UCSD-AML1 (cell line): ENCODE measurements around the gene STK16.

Experiments used
- DNase-seq: peaks from one replicate; lab custom pipeline; 2025; ENCODE audit not compliant: unreplicated experiment; lab: John Stamatoyannopoulos, UW

STK16 gene

DNA sequence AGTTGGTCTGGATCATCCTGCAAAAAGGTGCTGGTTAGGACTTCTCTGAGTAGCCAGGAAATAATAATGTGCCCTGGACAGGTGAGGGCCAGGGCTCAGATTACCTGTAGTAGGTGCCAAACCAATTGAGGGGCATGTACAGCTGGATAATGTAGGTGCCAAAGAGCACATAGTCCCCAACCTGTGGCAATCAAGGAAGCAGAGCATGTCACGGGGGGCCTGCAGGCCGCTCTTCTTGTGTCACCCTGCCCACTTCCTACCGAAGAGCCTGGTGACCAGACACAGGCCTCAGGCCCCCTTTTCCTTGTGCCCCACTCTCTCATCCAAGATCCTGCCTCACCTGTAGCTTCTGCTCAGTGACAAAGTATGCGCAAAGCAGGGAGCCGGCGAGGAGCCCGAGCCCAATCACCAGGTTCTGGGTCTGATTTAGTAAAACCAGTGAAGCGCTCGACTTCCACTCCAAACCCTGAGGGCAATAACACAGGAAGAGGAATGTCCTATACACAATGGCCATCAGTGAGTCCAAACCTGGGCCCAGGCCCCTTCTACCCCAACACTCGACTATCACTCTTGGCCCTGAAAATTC is 31.7 kb upstream of the STK16 start:
- DNase-seq, result no peak

- DNase-seq, result no peak
These were observed 31.1 kb upstream of the STK16 start for GRCh38 chr2:219214141-219214540.

DNA sequence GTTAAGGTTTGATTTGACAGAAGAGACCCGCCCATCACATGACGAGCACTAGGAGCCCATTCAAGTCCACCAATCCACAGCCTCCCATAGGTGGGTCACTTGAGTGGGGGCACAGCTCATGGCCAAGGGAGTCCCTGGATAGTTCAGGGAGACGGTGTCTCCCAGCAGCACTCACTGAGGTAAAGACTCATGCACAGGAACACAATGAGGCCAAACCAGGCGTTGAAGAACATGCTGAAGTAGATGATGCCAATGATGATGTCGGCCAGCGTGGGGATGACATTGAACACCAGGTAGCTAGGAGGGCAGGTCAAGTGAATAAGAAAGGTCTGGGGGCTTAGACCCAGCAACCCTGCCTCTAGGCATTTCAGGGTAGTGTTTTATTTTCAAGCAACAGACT is 30.5 kb upstream of the STK16 start:
- no peak for DNase-seq

GRCh38 chr2:219215871-219216534 is 29.3 kb upstream of the STK16 start:
- DNase-seq, result no peak

DNA sequence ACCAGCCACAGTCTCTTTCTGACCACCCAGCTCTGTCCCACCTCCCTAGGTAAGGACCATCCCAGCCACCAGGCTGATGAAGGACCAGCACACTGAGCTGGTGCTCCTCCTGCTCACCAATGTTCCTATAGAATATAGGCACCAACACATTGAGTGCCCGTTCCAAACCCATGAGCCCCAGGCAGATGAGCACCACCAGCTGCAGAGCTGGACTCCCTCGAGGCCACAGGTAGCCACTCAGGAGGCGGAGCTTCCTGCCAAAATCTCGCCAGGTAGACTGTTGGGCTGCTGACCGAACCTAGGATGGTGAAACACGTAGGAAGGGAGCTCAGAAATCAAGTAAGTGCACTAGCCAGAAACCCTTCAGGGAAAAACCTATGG is 28.8 kb upstream of the STK16 start:
- no peak for DNase-seq

GRCh38 chr2:219218217-219218731 is 27.0 kb upstream of the STK16 start:
- DNase-seq, result no peak

DNA sequence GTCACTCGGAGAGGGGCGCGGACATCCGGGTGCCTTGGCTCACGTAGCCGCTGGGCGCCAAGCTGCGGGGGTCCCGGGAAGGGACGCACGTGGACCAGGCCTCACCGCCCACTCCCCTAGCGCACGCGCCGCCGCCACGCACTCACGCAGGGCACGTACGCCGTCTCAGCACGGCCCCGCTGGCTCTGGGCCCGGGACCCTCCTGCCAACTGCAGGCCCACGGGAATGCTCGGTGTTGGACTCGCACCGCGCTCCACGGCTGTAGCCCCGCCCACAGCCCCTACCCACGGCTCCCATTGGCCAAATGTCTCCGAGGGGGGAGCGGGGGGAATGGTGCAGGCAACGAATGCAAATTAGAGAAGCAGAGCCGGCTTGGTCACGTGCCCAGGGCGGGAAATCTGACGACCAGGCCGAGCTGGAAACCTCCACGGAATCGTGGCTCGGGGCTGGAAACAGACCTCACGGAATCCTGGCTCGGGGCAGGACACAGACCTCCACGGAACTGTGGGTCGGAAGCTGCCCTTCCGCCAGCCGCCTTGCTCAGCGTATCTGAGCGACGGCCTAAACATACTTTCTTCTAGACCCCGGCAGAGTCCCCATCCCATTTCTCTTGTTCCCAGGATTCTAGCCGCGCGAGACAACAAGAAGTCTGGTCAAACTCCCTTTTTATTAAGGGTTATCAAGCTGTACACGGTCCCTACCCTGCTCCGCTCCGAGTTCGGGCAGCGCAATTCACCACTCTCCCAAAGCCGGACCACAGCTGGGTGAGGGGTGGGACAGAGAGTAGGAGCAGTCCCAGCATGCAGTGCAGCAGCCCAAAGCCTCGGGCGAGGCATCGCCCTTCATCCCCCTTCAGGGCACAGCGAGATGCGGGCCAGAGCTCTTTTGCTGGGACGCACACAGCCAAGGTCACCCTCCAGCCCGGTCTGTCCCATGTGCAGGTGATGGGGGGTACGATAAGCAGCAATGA is 26.3 kb upstream of the STK16 start, which contains the start of gene ABCB6:
TSS of gene ABCB6 (minus strand) at position 227 of the 970 bp plus-strand sequence. CDS start 285 bp downstream, outside the sequence.
- DNase-seq, result no peak

- DNase-seq, result no peak
These were observed 25.3 kb upstream of the STK16 start for GRCh38 chr2:219219784-219220532.

GRCh38 chr2:219220652-219221402 is 24.5 kb upstream of the STK16 start:
- no peak for DNase-seq

DNA sequence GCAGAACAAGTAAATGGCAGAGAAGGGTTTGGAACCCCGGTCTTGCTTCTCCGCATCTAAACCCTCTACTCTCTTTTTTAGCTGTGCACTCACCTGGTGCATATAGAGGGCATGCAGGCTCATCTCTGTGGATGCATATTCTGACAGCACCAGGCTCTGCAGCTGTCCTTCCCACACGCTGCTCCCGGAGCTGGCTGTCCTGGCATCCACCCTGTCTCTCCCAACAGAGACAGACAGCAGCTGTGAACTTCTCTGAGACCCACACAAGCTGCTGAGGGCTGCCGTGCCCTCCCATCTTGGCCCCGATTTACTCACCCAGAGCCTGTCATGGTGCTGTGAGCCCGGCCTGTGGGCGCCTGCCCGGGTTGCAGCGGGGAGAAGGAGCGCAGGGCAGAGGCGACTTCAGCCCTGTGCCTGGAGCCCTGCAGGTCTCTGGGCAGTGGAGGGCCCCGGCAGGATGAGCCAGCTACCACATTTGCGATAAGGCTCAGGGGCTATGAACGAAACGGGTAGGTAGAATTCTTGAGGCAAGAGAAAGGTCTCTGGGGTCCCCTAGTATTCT is 23.2 kb upstream of the STK16 start:
- DNase-seq, result no peak

GRCh38 chr2:219223831-219224610 is 21.3 kb upstream of the STK16 start:
- no peak for DNase-seq

DNA sequence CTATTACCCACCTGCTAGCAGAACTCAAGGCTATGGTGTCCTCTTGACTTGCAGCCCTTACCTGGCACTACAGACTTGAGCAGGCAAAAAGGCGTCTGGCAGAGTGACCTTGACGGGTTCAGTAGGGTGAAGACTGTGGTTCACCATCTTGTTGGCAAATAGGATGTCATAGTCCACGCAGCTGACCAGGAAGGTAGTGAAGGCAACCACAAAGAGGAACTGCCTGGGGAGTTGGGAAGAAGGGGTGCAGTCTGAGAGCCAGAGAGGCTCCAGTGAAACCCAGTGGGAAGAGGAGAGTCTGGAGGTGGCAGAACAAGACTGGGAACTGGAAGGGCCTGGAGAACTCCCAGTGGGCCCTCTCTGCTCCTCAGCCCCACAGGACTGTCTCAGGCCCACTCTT is 19.9 kb upstream of the STK16 start:
- DNase-seq, result peak; percentile 51

DNA sequence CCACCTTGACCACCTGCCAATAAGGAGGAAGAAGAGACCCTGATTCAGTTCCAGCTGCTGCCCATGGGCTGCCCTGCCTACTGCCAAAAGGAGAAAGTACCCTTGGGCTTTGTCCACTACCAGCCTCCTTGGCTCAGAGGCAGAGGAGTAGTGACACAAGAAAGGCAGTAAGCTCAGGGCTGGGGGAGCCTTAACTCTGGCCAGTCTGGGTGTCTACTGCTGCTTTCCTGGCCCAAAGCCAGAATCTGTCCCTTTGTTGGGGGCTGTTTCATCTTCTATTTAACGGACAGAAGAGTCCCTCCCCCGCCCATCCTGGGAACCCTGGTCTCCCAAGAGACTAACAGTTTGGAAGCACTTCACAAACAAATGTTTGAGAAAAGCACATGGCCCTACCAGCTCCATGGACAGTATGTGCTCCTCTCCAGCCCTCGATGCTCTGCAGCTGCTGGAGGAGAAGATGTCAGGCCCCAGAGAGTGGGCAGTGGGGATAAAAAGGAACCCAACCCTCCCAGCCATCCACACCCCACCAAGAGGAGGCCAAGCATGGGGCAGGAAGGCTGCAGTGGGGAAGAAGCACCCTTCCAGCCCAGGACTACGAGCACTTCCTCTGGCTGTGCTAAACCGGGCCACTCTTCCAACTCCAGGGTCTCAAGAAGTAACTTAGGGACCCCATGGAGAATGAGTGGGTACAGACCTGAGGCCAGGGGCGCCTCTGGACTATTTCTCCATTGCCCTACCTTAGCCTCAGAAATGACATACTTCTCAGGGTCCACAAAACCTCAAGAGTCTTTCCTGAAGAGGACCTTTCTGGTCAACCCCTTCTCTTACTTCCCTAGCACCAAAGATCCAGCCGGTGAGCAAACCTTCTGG is 17.0 kb upstream of the STK16 start:
- peak; percentile 28 for DNase-seq

DNA sequence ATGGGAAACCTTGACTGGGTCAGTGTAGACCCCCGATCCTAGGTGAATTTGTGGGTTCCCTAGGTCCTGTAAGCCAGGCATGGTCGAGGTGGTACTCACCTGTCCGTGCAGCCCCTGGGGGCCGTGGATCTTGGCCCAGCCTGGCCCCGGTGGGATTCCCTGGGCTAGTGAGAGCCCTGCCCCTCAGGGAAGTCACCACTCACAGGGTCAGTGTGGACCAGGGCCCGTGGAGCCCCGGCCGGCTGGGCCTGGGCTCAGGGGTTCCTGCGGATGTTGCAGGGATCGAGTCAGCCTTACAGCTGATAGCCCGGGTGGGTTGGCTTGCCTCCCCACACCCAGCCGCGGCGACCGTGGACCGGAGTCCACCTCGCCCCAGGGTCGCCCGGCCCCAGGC is 16.4 kb upstream of the STK16 start:
- no peak for DNase-seq

DNA sequence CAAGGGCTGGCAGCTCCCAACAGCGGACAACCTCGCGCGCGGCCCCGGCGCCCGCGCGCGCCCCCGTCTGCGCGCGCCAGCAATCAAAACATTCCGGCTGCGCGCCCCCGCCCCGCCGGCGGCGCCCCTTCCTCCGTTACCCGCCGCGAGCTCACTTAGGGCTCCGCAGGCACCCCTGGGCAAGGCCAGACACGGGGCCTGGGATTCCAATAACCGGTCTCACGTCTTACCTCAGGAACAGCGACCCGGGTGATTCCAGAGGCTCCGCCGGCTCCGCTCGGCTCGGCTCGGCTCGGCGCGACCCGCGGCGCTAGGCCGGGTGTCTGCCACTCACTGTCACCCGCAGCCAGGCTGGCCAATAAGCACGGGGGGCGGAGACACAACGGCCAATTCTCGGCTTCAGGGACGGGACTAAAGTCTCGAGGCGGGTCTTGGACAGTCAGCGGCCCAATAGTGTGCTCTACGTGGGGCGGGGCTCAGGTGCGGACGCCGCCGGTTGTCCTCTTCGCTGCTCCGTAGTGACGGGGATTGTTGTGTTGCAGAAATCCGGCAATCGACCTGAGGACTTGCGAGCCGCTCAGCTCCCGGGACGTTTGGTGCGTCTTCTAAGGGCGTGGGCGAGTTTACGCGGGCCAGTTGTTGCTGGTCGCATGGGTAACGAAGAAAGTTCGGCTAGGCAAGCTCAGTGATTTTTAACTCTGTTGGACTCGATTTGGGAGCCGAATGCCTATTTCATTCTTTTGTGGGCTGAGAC is 15.8 kb upstream of the STK16 start, which contains the start of the genes ANKZF1 and ATG9A:
TSS of gene ANKZF1 (plus strand) at position 502 of the 754 bp plus-strand sequence. CDS start 452 bp downstream, outside the sequence.
TSS of gene ATG9A (minus strand) at position 332 of the 754 bp plus-strand sequence. CDS start 1,612 bp downstream, outside the sequence.
- peak; percentile 98 for DNase-seq

DNA sequence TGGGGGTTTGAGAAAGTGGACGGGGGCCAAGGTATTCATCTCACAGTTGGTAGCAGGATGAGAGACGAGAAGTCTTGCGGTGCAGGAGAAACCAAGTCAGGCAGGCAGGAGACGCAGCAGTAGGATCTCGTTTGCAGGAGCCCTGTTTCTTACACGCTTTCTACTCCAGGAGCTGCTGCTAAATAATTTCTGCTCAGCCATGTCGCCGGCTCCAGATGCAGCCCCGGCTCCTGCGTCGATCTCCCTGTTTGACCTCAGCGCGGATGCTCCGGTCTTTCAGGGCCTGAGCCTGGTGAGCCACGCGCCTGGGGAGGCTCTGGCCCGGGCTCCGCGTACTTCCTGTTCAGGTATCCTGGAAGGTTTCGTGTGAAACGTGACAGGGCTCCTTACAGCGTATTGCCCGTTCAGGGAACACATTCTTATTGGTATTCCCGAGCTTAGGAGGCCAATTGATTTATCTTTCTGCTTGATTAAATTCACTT is 15.2 kb upstream of the STK16 start:
- peak; percentile 54 for DNase-seq

GRCh38 chr2:219234331-219234730 is 10.9 kb upstream of the STK16 start:
- DNase-seq, result no peak
